K562 (cell line): Measurements from ENCODE around the gene TMEM117.

Experiments used
- ARID2 ChIP-seq: fragments of 450-650 bp; IDR thresholded peaks from 2 replicates; pipeline ENCODE4 v1.6.1; 2017; ENCODE audit warnings: antibody characterized with exemption, mild to moderate bottlenecking
- ATF2 ChIP-seq: sonication (generic); formaldehyde crosslinking; IDR thresholded peaks from 2 replicates; pipeline ENCODE4 v1.8.1; 2022; ENCODE audit warnings: missing genetic modification reagents
- CBX2 ChIP-seq: fragments of 200-600 bp; sonication (generic); IDR thresholded peaks from one replicate; pipeline ENCODE4 v1.6.1; 2012; ENCODE audit warnings: mild to moderate bottlenecking, low read length, inconsistent platforms; ENCODE audit not compliant: insufficient read depth, poor library complexity, severe bottlenecking
- MCM7 ChIP-seq, 2 experiments: fragments of 450-650 bp; IDR thresholded peaks; 2 replicates each; pipeline ENCODE4 v1.6.1; 2016 to 2018
- RFX5 ChIP-seq: IDR thresholded peaks from 2 replicates; pipeline ENCODE4 v1.6.1; 2011; ENCODE audit warnings: low read depth, mild to moderate bottlenecking, improper control_type of control experiment, low read length
- SLC30A9 ChIP-seq: fragments of 250-450 bp; sonication (Bioruptor Pico); IDR thresholded peaks from 2 replicates; pipeline ENCODE4 v1.8.0; 2022; ENCODE audit warnings: mild to moderate bottlenecking, moderate library complexity
- ZNF511 ChIP-seq: sonication (generic); formaldehyde crosslinking; IDR thresholded peaks from 2 replicates; pipeline ENCODE4 v1.8.0; 2022; ENCODE audit warnings: mild to moderate bottlenecking, missing genetic modification reagents

- TF ChIP-seq RFX5 = no peak
- TF ChIP-seq ZNF511 (CRISPR knock-in tag) = no peak
- TF ChIP-seq SLC30A9 (CRISPR knock-in tag) = no peak
- no peak for TF ChIP-seq MCM7 (IDR thresholded peaks at IDR 0.05)
- no peak for TF ChIP-seq ATF2 (CRISPR knock-in tag)
- no peak for TF ChIP-seq ARID2
- TF ChIP-seq CBX2 = no peak
Observed at GRCh38 chr12:44025499-44025898, 189.6 kb downstream of the TMEM117 start.
